Frontal cortex (tissue), 4 donors: ENCODE data around the gene P2RY1. TPM values are rescaled to one million over a fixed set of nuclear protein-coding genes. Genes with fewer than 3 reads are reported as not detected.

ENCODE experiments used
- DNase-seq, 2 donors: peaks; one replicate each; pipeline ENCODE4 v3.0.0; 2012; ENCODE audit warnings: low spot score in 2 of 2
- FAIRE-seq: peaks from 2 replicates; lab custom pipeline; 2012; peaks lifted over from hg19 to GRCh38; lab: Jason Lieb, UNC
- small RNA-seq: library from RNA; depleted of rRNA; stranded (forward); fragments of <200 nt; gene quantifications from one replicate; pipeline ENCODE3, GENCODE V24; 2014
- total RNA-seq: library from RNA; depleted of rRNA; stranded (reverse); fragments of >200 nt; gene quantifications from one replicate; pipeline ENCODE4 v1.2.3, GENCODE V29; 2014
- donor health status: control.
- donor health status: control.
- donor health status: control.

Gene P2RY1
- total RNA-seq, 1 donor from 2014 or later: 33.8 TPM

DNA sequence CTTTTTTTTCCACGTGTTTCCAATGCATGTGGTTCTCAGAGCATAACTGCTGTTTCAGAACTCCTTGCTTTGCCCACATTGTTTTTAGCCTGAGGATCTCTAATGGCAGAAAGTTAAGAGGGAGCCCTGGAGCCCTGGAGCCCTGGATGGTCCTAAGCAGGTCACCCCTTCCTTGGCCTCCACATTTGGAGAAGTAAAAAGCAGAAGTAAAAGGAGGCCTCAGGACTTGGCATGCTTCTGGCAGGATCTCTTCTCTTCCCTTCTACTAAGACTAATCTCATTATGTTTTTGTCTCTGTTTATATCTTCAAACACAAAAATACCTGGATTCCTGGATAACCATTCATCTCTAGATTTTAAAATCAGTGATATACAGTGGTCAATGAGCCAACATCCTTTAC lies 50.1 kb downstream of the P2RY1 start:
- no peak for FAIRE-seq

More for the DNA sequence above, 50.1 kb downstream of the P2RY1 start:
- DNase-seq: no peak

Small RNAs within 50 kb of the gene (small RNA-seq; reads per million reads assigned to genes)
- gene ATP5MGP5: not detected
